Left renal pelvis (tissue), 4 donors: ENCODE data around the gene CCDC149. TPM values are rescaled to one million over a fixed set of nuclear protein-coding genes. Genes with fewer than 3 reads are reported as not detected.

Experiments used
- DNase-seq, 4 donors: peaks; one replicate each; pipeline ENCODE4 v3.0.0-alpha.2; 2013; ENCODE audit warnings: low read depth in 4 of 4, low spot score in 3 of 4
- polyA plus RNA-seq, 4 donors: library from polyadenylated mRNA; unstranded; fragments of 120-200 nt; gene quantifications; one replicate each; pipeline ENCODE4 v1.2.1, GENCODE V29; 2013; ENCODE audit not compliant: insufficient read length in 4 of 4

The CCDC149 gene
- polyA plus RNA-seq, 4 donors = 12.9 to 21.6 (median 19.4) TPM

- DNase-seq = no peak
Observed at GRCh38 chr4:24884902-24885301, 27.9 kb downstream of the CCDC149 start.

GRCh38 chr4:24881508-24882196, 31.2 kb downstream of the CCDC149 start:
- DNase-seq = no peak

- DNase-seq = no peak
Observed at GRCh38 chr4:24880186-24880585, 32.7 kb downstream of the CCDC149 start.

- DNase-seq = no peak
Observed at GRCh38 chr4:24878636-24879016, 34.2 kb downstream of the CCDC149 start.

- DNase-seq = no peak
Observed at GRCh38 chr4:24877868-24878635, 34.8 kb downstream of the CCDC149 start.

- no peak for DNase-seq
Observed at GRCh38 chr4:24876431-24876830, 36.4 kb downstream of the CCDC149 start.

- DNase-seq = no peak
Observed at GRCh38 chr4:24872720-24873119, 40.1 kb downstream of the CCDC149 start.

- no peak for DNase-seq
Observed at GRCh38 chr4:24871210-24871609, 41.6 kb downstream of the CCDC149 start.

GRCh38 chr4:24867766-24868296, 45.0 kb downstream of the CCDC149 start:
- no peak for DNase-seq

GRCh38 chr4:24867251-24867650, 45.6 kb downstream of the CCDC149 start:
- no peak for DNase-seq

GRCh38 chr4:24865401-24865800, 47.4 kb downstream of the CCDC149 start:
- no peak for DNase-seq

- no peak for DNase-seq
Observed at GRCh38 chr4:24863799-24864198, 49.0 kb downstream of the CCDC149 start.

GRCh38 chr4:24862073-24862751, 50.6 kb downstream of the CCDC149 start:
- no peak for DNase-seq

GRCh38 chr4:24858550-24858949, 54.3 kb downstream of the CCDC149 start:
- DNase-seq = no peak

- DNase-seq = no peak
Observed at GRCh38 chr4:24858026-24858425, 54.8 kb downstream of the CCDC149 start.

- no peak for DNase-seq
Observed at GRCh38 chr4:24856586-24856985, 56.3 kb downstream of the CCDC149 start.

GRCh38 chr4:24855741-24856140, 57.1 kb downstream of the CCDC149 start:
- no peak for DNase-seq

- no peak for DNase-seq
Observed at GRCh38 chr4:24853142-24853541, 59.7 kb downstream of the CCDC149 start.

- DNase-seq = no peak
Observed at GRCh38 chr4:24850674-24851073, 62.2 kb downstream of the CCDC149 start.

GRCh38 chr4:24849756-24850155, 63.1 kb downstream of the CCDC149 start:
- DNase-seq = no peak

GRCh38 chr4:24849351-24849750, 63.5 kb downstream of the CCDC149 start:
- no peak for DNase-seq
